HG03108 (cell line): ENCODE results near the gene PRDM5.

Experiments used
- ATAC-seq: cut with Tn5 transposase; IDR thresholded peaks from one replicate; pipeline ENCODE4 v1.9.1; 2021; ENCODE audit warnings: moderate library complexity; ENCODE audit not compliant: unreplicated experiment

Gene PRDM5

GRCh38 chr4:120857312-120857711 is 65.2 kb downstream of the PRDM5 start:
- ATAC-seq = no peak

GRCh38 chr4:120856294-120856693 is 66.2 kb downstream of the PRDM5 start:
- no peak for ATAC-seq

GRCh38 chr4:120855307-120856001 is 67.1 kb downstream of the PRDM5 start:
- ATAC-seq = peak; percentile 94

- no peak for ATAC-seq
Measured at GRCh38 chr4:120853161-120853935, 69.2 kb downstream of the PRDM5 start.

GRCh38 chr4:120850018-120850599 is 72.4 kb downstream of the PRDM5 start:
- no peak for ATAC-seq

GRCh38 chr4:120847019-120847582 is 75.4 kb downstream of the PRDM5 start:
- no peak for ATAC-seq

GRCh38 chr4:120844528-120844921 is 78.0 kb downstream of the PRDM5 start:
- peak; percentile 75 for ATAC-seq

- ATAC-seq = no peak
Measured at GRCh38 chr4:120843849-120844527, 78.5 kb downstream of the PRDM5 start.

- no peak for ATAC-seq
Measured at GRCh38 chr4:120842031-120842430, 80.5 kb downstream of the PRDM5 start.

- no peak for ATAC-seq
Measured at GRCh38 chr4:120841580-120841979, 80.9 kb downstream of the PRDM5 start.

GRCh38 chr4:120839974-120840751 is 82.4 kb downstream of the PRDM5 start:
- no peak for ATAC-seq

GRCh38 chr4:120839334-120839973 is 83.1 kb downstream of the PRDM5 start:
- ATAC-seq = no peak

- ATAC-seq = no peak
Measured at GRCh38 chr4:120838784-120839183, 83.7 kb downstream of the PRDM5 start.

GRCh38 chr4:120837656-120838055 is 84.9 kb downstream of the PRDM5 start:
- ATAC-seq = no peak

- ATAC-seq = no peak
Measured at GRCh38 chr4:120835342-120835741, 87.2 kb downstream of the PRDM5 start.

GRCh38 chr4:120830204-120830603 is 92.3 kb downstream of the PRDM5 start:
- no peak for ATAC-seq

- ATAC-seq = no peak
Measured at GRCh38 chr4:120829113-120829831, 93.3 kb downstream of the PRDM5 start.

- no peak for ATAC-seq
Measured at GRCh38 chr4:120826853-120827252, 95.7 kb downstream of the PRDM5 start.

- no peak for ATAC-seq
Measured at GRCh38 chr4:120826449-120826848, 96.1 kb downstream of the PRDM5 start.
